ENCODE measurements around the gene ATP8B3.

ATP8B3 gene

DNA sequence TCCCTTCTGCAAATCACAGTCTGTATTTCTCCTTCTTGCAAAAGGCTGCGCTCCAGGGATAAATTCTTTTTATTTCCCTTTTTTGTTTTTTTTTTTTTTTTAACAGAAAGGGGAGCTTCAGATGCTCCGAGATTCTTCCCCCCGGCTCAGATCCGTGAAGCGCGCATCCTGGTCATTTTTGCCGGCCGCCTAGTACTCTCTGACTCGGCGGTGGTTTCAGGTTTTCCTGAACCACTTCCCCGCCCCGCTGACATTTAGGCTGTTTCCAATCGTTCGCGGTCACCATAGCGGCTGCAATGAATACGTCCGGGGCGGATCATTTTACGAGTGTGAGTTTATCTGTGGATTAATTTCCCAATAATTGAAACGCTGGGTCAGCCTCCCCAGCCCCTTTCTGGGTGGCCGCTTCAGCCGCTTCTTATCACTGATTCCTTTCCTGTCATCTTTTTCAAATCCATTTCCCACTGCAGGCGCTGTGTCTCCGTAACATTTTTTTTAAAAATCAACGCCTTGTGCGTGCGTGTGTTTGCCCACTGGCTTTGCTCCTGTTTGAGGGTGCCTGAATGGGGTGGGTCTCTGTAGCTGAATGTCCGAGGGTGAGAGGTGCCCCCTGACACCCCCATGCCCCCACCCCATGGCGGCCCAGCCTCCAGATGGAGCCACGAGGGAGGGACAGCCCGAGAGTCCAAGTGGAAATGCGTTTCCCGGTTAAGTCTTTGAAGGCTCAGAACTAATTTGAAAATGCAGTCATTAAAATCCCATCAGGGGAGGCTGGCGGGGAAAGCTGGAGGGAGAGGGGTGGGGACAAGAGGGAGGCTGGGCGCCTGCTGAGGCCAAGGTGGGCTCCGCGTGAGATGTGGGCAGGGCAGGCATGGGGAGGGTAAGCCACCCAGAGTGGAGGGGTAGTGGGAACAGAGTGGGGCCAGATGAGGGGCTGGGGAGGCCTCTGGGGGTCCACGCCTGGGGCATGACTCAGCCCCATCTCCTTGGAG lies 48.1 kb downstream of the ATP8B3 start:
- no peak for TF ChIP-seq CTCF (IDR thresholded peaks at IDR 0.05)

GRCh38 chr19:1762243-1763117 lies 49.6 kb downstream of the ATP8B3 start:
- TF ChIP-seq CTCF (IDR thresholded peaks at IDR 0.05), result no peak

- TF ChIP-seq CTCF (IDR thresholded peaks at IDR 0.05), result no peak
These were observed 50.4 kb downstream of the ATP8B3 start for GRCh38 chr19:1761528-1762242.

GRCh38 chr19:1760020-1760419 lies 52.1 kb downstream of the ATP8B3 start:
- no peak for TF ChIP-seq CTCF (IDR thresholded peaks at IDR 0.05)

GRCh38 chr19:1758959-1759903 lies 52.8 kb downstream of the ATP8B3 start:
- TF ChIP-seq CTCF (IDR thresholded peaks at IDR 0.05), result no peak

DNA sequence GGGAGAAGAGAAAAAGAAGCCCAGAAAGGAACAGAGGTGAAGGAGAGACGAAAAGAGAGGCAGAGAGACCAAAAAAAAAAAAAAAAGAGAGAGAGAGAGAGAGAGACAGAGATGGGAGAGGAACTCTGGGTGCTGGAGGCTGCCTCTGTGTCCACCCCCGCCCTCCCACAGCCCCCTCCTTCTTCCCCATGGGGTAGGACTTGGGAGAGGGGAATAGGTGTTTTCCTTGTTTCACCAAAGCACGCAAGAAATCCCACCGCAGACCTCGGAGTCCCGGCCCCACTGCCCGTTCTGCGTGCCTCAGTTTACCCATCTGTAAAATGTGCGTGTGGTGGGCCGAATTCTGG lies 53.9 kb downstream of the ATP8B3 start:
- no peak for TF ChIP-seq CTCF (IDR thresholded peaks at IDR 0.05)

Data from LNCAP (cell line).